Heart left ventricle (tissue), 16 donors: ENCODE measurements around the gene PGBD5. TPM values are rescaled to one million over a fixed set of nuclear protein-coding genes. Genes with fewer than 3 reads are reported as not detected.

ENCODE experiments used
- ATAC-seq, 4 donors: fragments of 200-7000 bp; cut with Tn5 transposase; one replicate each; pipeline ENCODE4 v1.9.1; 2020 to 2022; ENCODE audit warnings: moderate library complexity in 4 of 4, mild to moderate bottlenecking in 3 of 4, moderate number of reproducible peaks in 1 of 4
- DNase-seq, 5 donors: peaks; one replicate each; pipeline ENCODE4 v3.0.0-alpha.2; 2020
- H3K27ac ChIP-seq, 12 donors: fragments of 200-600 bp; sonication (generic) in 4 of 12; one replicate each; pipeline versions ENCODE4 v1.5.0 to v1.8.0; 2016 to 2022; ENCODE audit warnings: mild to moderate bottlenecking in 2 of 12
- H3K27me3 ChIP-seq, 9 donors: fragments of 200-600 bp; sonication (generic) in 2 of 9; one replicate each; pipeline versions ENCODE4 v1.5.1 to v1.8.0; 2016 to 2022; ENCODE audit warnings: mild to moderate bottlenecking in 3 of 9
- H3K36me3 ChIP-seq, 9 donors: fragments of 200-600 bp; sonication (generic) in 2 of 9; one replicate each; pipeline versions ENCODE4 v1.5.0 to v1.8.0; 2018 to 2022; ENCODE audit warnings: mild to moderate bottlenecking in 2 of 9
- H3K4me1 ChIP-seq, 12 donors: fragments of 200-600 bp; sonication (generic) in 4 of 12; one replicate each; pipeline versions ENCODE4 v1.5.0 to v1.8.0; 2016 to 2022; ENCODE audit warnings: mild to moderate bottlenecking in 3 of 12
- H3K4me3 ChIP-seq, 12 donors: fragments of 200-600 bp; sonication (generic) in 4 of 12; one replicate each; pipeline versions ENCODE4 v1.5.0 to v1.8.0; 2017 to 2022; ENCODE audit warnings: mild to moderate bottlenecking in 9 of 12, moderate library complexity in 4 of 12
- H3K9me3 ChIP-seq, 12 donors: fragments of 200-600 bp; sonication (generic) in 4 of 12; one replicate each; pipeline versions ENCODE4 v1.5.0 to v1.8.0; 2016 to 2022; ENCODE audit warnings: mild to moderate bottlenecking in 1 of 12
- CTCF ChIP-seq, 12 donors: fragments of 200-600 bp; sonication (generic) in 4 of 12; IDR thresholded peaks; one replicate each; pipeline versions ENCODE4 v1.5.0 to v1.8.0; 2018 to 2022; ENCODE audit warnings: antibody characterized with exemption in 12 of 12, mild to moderate bottlenecking in 5 of 12
- POLR2A ChIP-seq, 2 donors: fragments of 450-650 bp; IDR thresholded peaks; one replicate each; pipeline ENCODE4 v1.6.1; 2017; ENCODE audit warnings: antibody characterized with exemption in 2 of 2, mild to moderate bottlenecking in 2 of 2, moderate library complexity in 2 of 2
- WGBS, 4 donors: extraction: QIAGEN DNeasy Blood & Tissue Kit in 2 of 4; methylation state at CpG; one replicate each; pipeline versions ENCODE4 v1.1.5 to v1.1.7; 2013 to 2018; 5-methylcytosine and 5-hydroxymethylcytosine counted together
- intact Hi-C, 10 donors: fragments of 100-400 bp; cut with DNase I; formaldehyde crosslinking; loops; one replicate each; pipeline versions ENCODE4 v1.11.1 to v1.14.2; 2022
- polyA plus RNA-seq, 2 donors: library from polyadenylated mRNA; stranded (reverse); fragments of 200-250 nt; gene quantifications; one replicate each; pipeline ENCODE4 v1.2.3, GENCODE V29; 2013
- total RNA-seq, 9 donors: library from RNA; depleted of rRNA in 2 of 9; stranded (reverse); fragments of >200 nt in 2 of 9; fragmentation: NEBNext Ultra II Directional in 3 of 9; extraction: Animal tissue kit (Norgen Biotek cat#: 25700) in 3 of 9; gene quantifications; one replicate each; pipeline versions ENCODE4 v1.1.0 to v1.2.4, GENCODE V29; 2016 to 2023
- donor health status: ischemic (EF 13 %, LVEDD 7.1; RV severe dilation, severe dysfunction).
- donor health status: healthy with polysubstance abuse.
- donor health status: DM: no; HTN: yes; CAD: no.
- donor health status: DM: no; HTN: no; CAD: no.
- donor health status: ischemic (EF 25% LVEDD 6.9; RV normal size, moderate dysfunction).
- donor health status: ischemic (EF 25% LVEDD 5.7; RV mildly dilated, moderate dysfunction).
- donor health status: healthy.
- donor health status: DM: yes; HTN: yes; CAD: no.
- donor health status: ischemic (EF 35%, LVEDD 5.7; RV mildly dilated, moderate dysfunction).
- donor health status: nonischemic (EF 11% LVEDD 7.7; RV severe dilation, severe dysfunction).
- donor health status: DM: yes; HTN: yes; CAD: no.
- donor health status: PGD.
- donor health status: ischemic (EF 29% LVEDD 5.4; RV normal size, mild dysfunction).
- donor health status: nonischemic (EF 23%, LVEDD 6.1; RV moderate dilation, normal function).

Gene PGBD5
- total and polyA plus RNA-seq, 11 donors, result 1.3 to 16.1 (median 6.3) TPM

GRCh38 chr1:230323686-230324085, 102.4 kb downstream of the PGBD5 start:
- no peak overlapping the region for H3K4me3 ChIP-seq
- no peak for ATAC-seq
- no peaks in the 10 kb centered on the region for H3K9me3 ChIP-seq
- H3K36me3 ChIP-seq, result no peaks in the 10 kb centered on the region
- no peak for DNase-seq
- peaks cover 0 to 13% (median 0%) of the 10 kb centered on the region in 12 donors for H3K4me1 ChIP-seq
- intact Hi-C loops, result no loop called here
- TF ChIP-seq CTCF (IDR thresholded peaks at IDR 0.05), result no peak
- no peak for TF ChIP-seq POLR2A (IDR thresholded peaks at IDR 0.05)
- no peak overlapping the region for H3K27ac ChIP-seq
- WGBS, 4 donors, result 81 to 97% (median 91%) methylated on average over 7 to 9 of the region's 9 CpGs
- no peaks in the 10 kb centered on the region for H3K27me3 ChIP-seq

- TF ChIP-seq CTCF (IDR thresholded peaks at IDR 0.05) (no peak), POLR2A (IDR thresholded peaks at IDR 0.05) (no peak)
- H3K4me1 ChIP-seq, result peaks cover 0 to 13% (median 0%) of the 10 kb centered on the region in 12 donors
- H3K9me3 ChIP-seq, result no peaks in the 10 kb centered on the region
- intact Hi-C loops, result no loop called here
- no peaks in the 10 kb centered on the region for H3K36me3 ChIP-seq
- no peak for DNase-seq
- H3K27me3 ChIP-seq, result no peaks in the 10 kb centered on the region
- no peak overlapping the region for H3K4me3 ChIP-seq
- H3K27ac ChIP-seq, result no peak overlapping the region
- no peak for ATAC-seq
- WGBS, 4 donors, result 86 to 92% (median 90%) methylated on average over 23 of the region's 23 CpGs
These were observed 103.1 kb downstream of the PGBD5 start for GRCh38 chr1:230322967-230323547.

- no peaks in the 10 kb centered on the region for H3K27me3 ChIP-seq
- ATAC-seq, result peak; percentile 7 to 35 (median 20)
- no peaks in the 10 kb centered on the region for H3K9me3 ChIP-seq
- H3K4me1 ChIP-seq, result peaks cover 0 to 16% (median 0%) of the 10 kb centered on the region in 12 donors
- H3K4me3 ChIP-seq, result no peak overlapping the region
- no peaks in the 10 kb centered on the region for H3K36me3 ChIP-seq
- no peak for DNase-seq
- WGBS, 4 donors, result 66 to 74% (median 67%) methylated on average over 15 of the region's 15 CpGs
- intact Hi-C loops, result no loop called here
- H3K27ac ChIP-seq, result peak overlapping the region in 9 of 12 donors; percentile 4 to 70 (median 50)
- TF ChIP-seq POLR2A (IDR thresholded peaks at IDR 0.05) (no peak), CTCF (IDR thresholded peaks at IDR 0.05) (no peak)
These were observed 103.7 kb downstream of the PGBD5 start for GRCh38 chr1:230322421-230322756.

- Histone ChIP-seq H3K4me1 (peaks cover 0 to 16% (median 0%) of the 10 kb centered on the region in 12 donors), H3K27ac (peak overlapping the region in 9 of 12 donors; percentile 4 to 70 (median 50)), H3K4me3 (no peak overlapping the region), H3K27me3 (no peaks in the 10 kb centered on the region), H3K9me3 (no peaks in the 10 kb centered on the region), H3K36me3 (no peaks in the 10 kb centered on the region)
- ATAC-seq (peak; percentile 83 to 88 (median 85)), DNase-seq (peak in 4 of 5 donors; percentile 51 to 86 (median 64))
- intact Hi-C loops, result no loop called here
- WGBS, 4 donors, result 43 to 59% (median 56%) methylated on average over 12 to 18 of the region's 18 CpGs
- no peak for TF ChIP-seq POLR2A (IDR thresholded peaks at IDR 0.05)
- no peak for TF ChIP-seq CTCF (IDR thresholded peaks at IDR 0.05)
These were observed 104.3 kb downstream of the PGBD5 start for GRCh38 chr1:230321741-230322420.
